ENCODE data around the gene OR9G4.

GRCh38 chr11:56783448-56784041, 35.0 kb upstream of the OR9G4 start:
- TF ChIP-seq CTCF (IDR thresholded peaks at IDR 0.05; ENCODE audit: low read length) (peak; percentile 63; the same call in 1 of the 2 replicates), EZH2 (IDR thresholded peaks at IDR 0.05; ENCODE audit: borderline replicate concordance, low read length) (no peak)

Measured in OCI-LY1 (cell line).